ENCODE data around the gene TAF15. TPM values are rescaled to one million over a fixed set of nuclear protein-coding genes. Genes with fewer than 3 reads are reported as not detected.

Gene TAF15
- total and polyA plus RNA-seq, 2 of the 4 experiments (the other 2 are of a cell fraction): 46.8 to 98.0 TPM

DNA sequence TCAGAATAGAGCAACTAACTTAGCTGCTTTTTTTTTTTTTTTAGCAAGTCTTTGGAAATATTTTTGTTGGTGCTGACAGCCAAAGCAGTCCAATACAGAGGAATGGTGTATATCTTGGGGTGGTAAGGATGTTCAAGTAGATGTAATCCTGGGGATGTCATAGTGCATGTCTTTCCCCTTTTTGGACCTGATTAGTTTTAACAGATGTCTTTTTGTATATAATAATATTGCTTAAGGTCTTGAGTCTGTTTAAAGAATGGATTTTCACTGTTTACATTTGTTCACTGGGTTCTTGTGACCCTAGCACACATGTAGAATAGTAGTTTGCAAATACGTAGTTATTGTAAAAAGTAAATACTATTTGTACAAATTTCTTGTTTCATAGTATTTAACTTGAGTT is 7.9 kb downstream of the TAF15 start:
- intact Hi-C loops (cut with micrococcal nuclease) (no loop called here), dilution Hi-C loops (cut with HindIII; ENCODE audit: low sequenced_read_pairs, unreplicated experiment) (no loop called here), in situ Hi-C loops (cut with MboI; ENCODE audit: low sequenced_read_pairs) (no loop called here)
- Histone ChIP-seq H2BK20ac (ENCODE audit: low read depth, low read length) (no peak overlapping the region), H3K27ac (ENCODE audit: insufficient read depth, low read length) (no peak overlapping the region), H3K4me3 (ENCODE audit: insufficient read depth, low read depth, low read length) (no peak overlapping the region), H3K18ac (ENCODE audit: low read depth, low read length) (no peak overlapping the region), H2AFZ (replicated peaks; ENCODE audit: low read length, poor library complexity) (no peak overlapping the region), H2BK5ac (ENCODE audit: low read depth, low read length, poor library complexity, severe bottlenecking) (no peak overlapping the region), H3K9ac (ENCODE audit: low read depth, low read length) (no peak overlapping the region), H3K27me3 (ENCODE audit: control insufficient read depth, insufficient read depth, low read length) (no peaks in the 10 kb centered on the region), H2AK5ac (ENCODE audit: low read depth, low read length) (no peak overlapping the region), H4K5ac (ENCODE audit: low read depth, low read length) (no peak overlapping the region), H3K23ac (ENCODE audit: low read depth, low read length) (no peak overlapping the region), H3K4me1 (ENCODE audit: control insufficient read depth, insufficient read depth, low read length) (peaks cover 4% of the 10 kb centered on the region; the same call in 1 of the 2 replicates), H3K9me1 (ENCODE audit: insufficient read depth, low read length) (peaks cover 7% of the 10 kb centered on the region), H3K36me3 (ENCODE audit: control insufficient read depth, insufficient read depth, low read length) (peaks cover 20% of the 10 kb centered on the region), H2BK120ac (ENCODE audit: low read depth, low read length) (no peak overlapping the region), H2BK15ac (ENCODE audit: low read depth, low read length) (no peak overlapping the region), H4K20me1 (ENCODE audit: insufficient read depth, low read length) (peaks cover 73% of the 10 kb centered on the region), H4K91ac (ENCODE audit: insufficient read depth, low read depth, low read length) (no peak overlapping the region), H3K9me3 (ENCODE audit: control insufficient read depth, insufficient read depth, low read length) (no peaks in the 10 kb centered on the region), H3K4me2 (ENCODE audit: low read depth, low read length) (no peak overlapping the region), H3K79me1 (ENCODE audit: low read depth in 1 of 2, low read length in 2 of 2) (peaks cover 4 to 47% of the 10 kb centered on the region in 2 experiments), H3K4ac (ENCODE audit: low read depth, low read length) (no peak overlapping the region), H3K56ac (ENCODE audit: extremely low read depth, insufficient read depth, low read length) (no peak overlapping the region), H2AK9ac (replicated peaks; ENCODE audit: low read depth, low read length, poor library complexity) (no peak overlapping the region), H4K8ac (ENCODE audit: low read depth in 2 of 2, low read length in 2 of 2) (no peak overlapping the region), H3K14ac (replicated peaks; ENCODE audit: low read depth, low read length) (no peak overlapping the region)
- ATAC-seq (ENCODE audit: low read depth): peak; percentile 88
- TF ChIP-seq CHD1 (IDR thresholded peaks at IDR 0.05; ENCODE audit: low read depth, low read length): no peak
- no CpG with 5 or more reads among the region's 1 CpG for WGBS, 2 experiments (ENCODE audit: extremely low coverage in 2 of 2, insufficient read length in 1 of 2)
- POLR2A ChIA-PET (ENCODE audit: unreplicated experiment): no interaction called here
- CTCF ChIA-PET: interaction anchor here (0.5 to 4.0 kb wide), 6 partner anchors 11 to 1275 kb away, joined by 3 to 16 read pairs (median 5); no protein-coding TSS in a partner anchor
- DNase-seq: peak; percentile 76
- no TSS peak for BruUV-seq (replicated peaks)

Data from IMR-90 (cell line).